Keratinocyte (primary cell): ENCODE measurements around the gene C1R.

Experiments
- EZH2 ChIP-seq: IDR thresholded peaks from one replicate; pipeline ENCODE4 v1.6.1; 2012; ENCODE audit warnings: inconsistent platforms, mild to moderate bottlenecking, low read length, moderate library complexity
- TF ChIP-seq, protein P1 (sequence below), 3 experiments: IDR thresholded peaks in 1 of 3; conservative IDR thresholded peaks in 1 of 3; optimal IDR thresholded peaks in 1 of 3; 2 replicates in 2 of 3; 3 replicates in 1 of 3; pipeline versions ENCODE3 to v1.5.1; 2011; ENCODE audit warnings: low read length in 3 of 3, mild to moderate bottlenecking in 3 of 3, moderate library complexity in 2 of 3, control low read depth in 1 of 3, inconsistent platforms in 1 of 3; ENCODE audit not compliant: insufficient read depth in 2 of 3; ENCODE audit errors: extremely low read depth in 1 of 3

DNA sequence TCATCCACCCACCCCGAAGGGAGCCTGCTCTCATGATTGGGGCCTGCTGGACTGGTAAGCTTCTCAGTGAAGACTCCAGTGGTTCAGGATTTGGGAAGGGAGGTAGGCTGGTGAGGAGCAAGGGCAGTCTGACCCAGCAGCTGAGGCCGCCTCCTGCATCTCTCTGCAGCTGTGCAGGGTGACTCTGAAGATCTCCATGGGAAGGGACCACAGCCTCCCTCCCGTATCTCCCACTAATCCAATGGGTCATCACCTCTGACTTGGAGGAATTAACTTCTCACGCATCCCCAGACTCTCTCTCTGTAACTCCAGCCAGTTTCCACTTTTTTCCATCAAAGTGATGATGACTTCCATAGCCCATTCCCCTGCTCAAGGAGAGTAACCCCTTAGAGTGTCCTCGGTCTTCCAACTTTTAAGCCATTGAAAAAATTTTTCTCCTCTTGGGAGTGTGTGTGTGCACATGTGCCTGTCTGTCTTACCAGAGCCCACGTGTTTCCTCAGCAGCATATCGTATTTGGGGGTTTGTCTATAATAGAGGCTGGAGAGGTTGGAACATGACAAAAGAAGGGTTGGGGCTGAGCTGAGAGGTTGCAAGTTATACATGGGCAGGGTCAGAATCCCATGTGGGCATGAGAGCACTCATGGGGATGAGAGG lies 49.2 kb upstream of the C1R start:
- TF ChIP-seq, protein P1, sequence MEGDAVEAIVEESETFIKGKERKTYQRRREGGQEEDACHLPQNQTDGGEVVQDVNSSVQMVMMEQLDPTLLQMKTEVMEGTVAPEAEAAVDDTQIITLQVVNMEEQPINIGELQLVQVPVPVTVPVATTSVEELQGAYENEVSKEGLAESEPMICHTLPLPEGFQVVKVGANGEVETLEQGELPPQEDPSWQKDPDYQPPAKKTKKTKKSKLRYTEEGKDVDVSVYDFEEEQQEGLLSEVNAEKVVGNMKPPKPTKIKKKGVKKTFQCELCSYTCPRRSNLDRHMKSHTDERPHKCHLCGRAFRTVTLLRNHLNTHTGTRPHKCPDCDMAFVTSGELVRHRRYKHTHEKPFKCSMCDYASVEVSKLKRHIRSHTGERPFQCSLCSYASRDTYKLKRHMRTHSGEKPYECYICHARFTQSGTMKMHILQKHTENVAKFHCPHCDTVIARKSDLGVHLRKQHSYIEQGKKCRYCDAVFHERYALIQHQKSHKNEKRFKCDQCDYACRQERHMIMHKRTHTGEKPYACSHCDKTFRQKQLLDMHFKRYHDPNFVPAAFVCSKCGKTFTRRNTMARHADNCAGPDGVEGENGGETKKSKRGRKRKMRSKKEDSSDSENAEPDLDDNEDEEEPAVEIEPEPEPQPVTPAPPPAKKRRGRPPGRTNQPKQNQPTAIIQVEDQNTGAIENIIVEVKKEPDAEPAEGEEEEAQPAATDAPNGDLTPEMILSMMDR (optimal IDR thresholded peaks at IDR 0.05 in 1 of 3, IDR thresholded peaks at IDR 0.05 in 1 of 3, conservative IDR thresholded peaks at IDR 0.05 in 1 of 3; ENCODE audit: extremely low read depth in 1 of 3, insufficient read depth in 2 of 3, low read length in 3 of 3) = no peak
- no peak for TF ChIP-seq EZH2
